ENCODE data around the gene SLIT1.

DNA sequence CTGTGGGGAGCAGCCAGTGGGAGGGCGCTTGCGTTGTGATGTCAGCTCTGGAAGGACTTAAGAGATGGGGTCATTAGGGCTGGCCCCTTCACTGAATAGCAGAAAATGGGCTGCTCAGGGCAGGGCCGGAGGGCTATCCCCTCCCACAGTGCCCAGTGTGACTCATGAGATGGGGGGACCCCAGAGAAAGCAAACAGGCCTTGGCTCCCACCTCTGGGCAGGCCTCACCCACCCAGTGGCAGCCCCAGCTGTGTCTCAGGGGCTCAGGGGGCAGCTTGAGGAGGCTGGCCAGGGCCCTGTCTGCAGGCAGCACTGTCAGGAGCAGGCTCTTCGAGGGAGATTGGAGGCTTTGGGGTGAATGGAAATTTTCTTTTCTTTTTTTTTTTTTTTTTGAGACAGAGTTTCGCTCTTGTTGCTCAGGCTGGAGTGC is 168.3 kb downstream of the SLIT1 start:
- TF ChIP-seq, protein P1, sequence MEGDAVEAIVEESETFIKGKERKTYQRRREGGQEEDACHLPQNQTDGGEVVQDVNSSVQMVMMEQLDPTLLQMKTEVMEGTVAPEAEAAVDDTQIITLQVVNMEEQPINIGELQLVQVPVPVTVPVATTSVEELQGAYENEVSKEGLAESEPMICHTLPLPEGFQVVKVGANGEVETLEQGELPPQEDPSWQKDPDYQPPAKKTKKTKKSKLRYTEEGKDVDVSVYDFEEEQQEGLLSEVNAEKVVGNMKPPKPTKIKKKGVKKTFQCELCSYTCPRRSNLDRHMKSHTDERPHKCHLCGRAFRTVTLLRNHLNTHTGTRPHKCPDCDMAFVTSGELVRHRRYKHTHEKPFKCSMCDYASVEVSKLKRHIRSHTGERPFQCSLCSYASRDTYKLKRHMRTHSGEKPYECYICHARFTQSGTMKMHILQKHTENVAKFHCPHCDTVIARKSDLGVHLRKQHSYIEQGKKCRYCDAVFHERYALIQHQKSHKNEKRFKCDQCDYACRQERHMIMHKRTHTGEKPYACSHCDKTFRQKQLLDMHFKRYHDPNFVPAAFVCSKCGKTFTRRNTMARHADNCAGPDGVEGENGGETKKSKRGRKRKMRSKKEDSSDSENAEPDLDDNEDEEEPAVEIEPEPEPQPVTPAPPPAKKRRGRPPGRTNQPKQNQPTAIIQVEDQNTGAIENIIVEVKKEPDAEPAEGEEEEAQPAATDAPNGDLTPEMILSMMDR (conservative IDR thresholded peaks at IDR 0.05): no peak
- TF ChIP-seq ZFX (IDR thresholded peaks at IDR 0.05): no peak

Data from C4-2B (cell line).